ENCODE data around the gene PPFIBP2. TPM values are rescaled to one million over a fixed set of nuclear protein-coding genes. Genes with fewer than 3 reads are reported as not detected.

The PPFIBP2 gene
- total and polyA plus RNA-seq, 2 of the 13 experiments (the other 11 are each of a cell fraction or from before 2014, with no cell fraction given), result 15.0 to 52.5 TPM

- TF ChIP-seq ZMYM4 (CRISPR knock-in tag; IDR thresholded peaks at IDR 0.05) (peak; percentile 84), CBX2 (IDR thresholded peaks at IDR 0.05; ENCODE audit: low read depth, low read length) (no peak), CBX2 (CRISPR knock-in tag; IDR thresholded peaks at IDR 0.05; ENCODE audit: low read depth) (no peak), NR2F1 (CRISPR knock-in tag; IDR thresholded peaks at IDR 0.05) (peak; percentile 22 to 79; a peak in 2 of 4 replicates), EEA1 (CRISPR knock-in tag; IDR thresholded peaks at IDR 0.05; ENCODE audit: borderline replicate concordance) (no peak), ZNF878 (CRISPR knock-in tag; IDR thresholded peaks at IDR 0.05) (peak; percentile 39; the same call in 1 of the 2 replicates), ZNF446 (CRISPR knock-in tag; IDR thresholded peaks at IDR 0.05) (no peak), MAFG (CRISPR knock-in tag; IDR thresholded peaks at IDR 0.05) (no peak), IKZF1 (IDR thresholded peaks at IDR 0.05) (no peak), BCLAF1 (IDR thresholded peaks at IDR 0.05) (no peak), ZSCAN5A (CRISPR knock-in tag; IDR thresholded peaks at IDR 0.05; ENCODE audit: borderline replicate concordance) (no peak), HIC2 (CRISPR knock-in tag; IDR thresholded peaks at IDR 0.05; ENCODE audit: low read depth) (peak; percentile 61; the same call in 1 of the 2 replicates), WIZ (CRISPR knock-in tag; IDR thresholded peaks at IDR 0.05) (no peak), ZNF124 (CRISPR knock-in tag; IDR thresholded peaks at IDR 0.05) (no peak), ZC3H13 (CRISPR knock-in tag; IDR thresholded peaks at IDR 0.05) (no peak), ZFYVE20 (CRISPR knock-in tag; IDR thresholded peaks at IDR 0.05; ENCODE audit: borderline replicate concordance, low read depth) (no peak), SETDB1 (CRISPR knock-in tag; IDR thresholded peaks at IDR 0.05; ENCODE audit: borderline replicate concordance) (no peak), ZSCAN20 (CRISPR knock-in tag; IDR thresholded peaks at IDR 0.05; ENCODE audit: borderline replicate concordance) (no peak), ZNF207 (IDR thresholded peaks at IDR 0.05; ENCODE audit: borderline replicate concordance) (no peak), TOE1 (CRISPR knock-in tag; IDR thresholded peaks at IDR 0.05) (no peak), ZSCAN21 (CRISPR knock-in tag; IDR thresholded peaks at IDR 0.05; ENCODE audit: borderline replicate concordance) (no peak), ATF4 (CRISPR knock-in tag; IDR thresholded peaks at IDR 0.05) (no peak)
Observed at GRCh38 chr11:7525424-7525823, 11.6 kb downstream of the PPFIBP2 start (continued).
